Femur (tissue), 1 donor: Measurements from ENCODE around the gene TLE3.
"Not testable (repeated sequence)": the region's sequence is repeated elsewhere in the genome, so short reads cannot be mapped to it uniquely, and the experiment has no call there.

Experiments used
- DNase-seq: peaks from one replicate; pipeline ENCODE4 v3.0.0-alpha.2; 2017

The TLE3 gene

DNA sequence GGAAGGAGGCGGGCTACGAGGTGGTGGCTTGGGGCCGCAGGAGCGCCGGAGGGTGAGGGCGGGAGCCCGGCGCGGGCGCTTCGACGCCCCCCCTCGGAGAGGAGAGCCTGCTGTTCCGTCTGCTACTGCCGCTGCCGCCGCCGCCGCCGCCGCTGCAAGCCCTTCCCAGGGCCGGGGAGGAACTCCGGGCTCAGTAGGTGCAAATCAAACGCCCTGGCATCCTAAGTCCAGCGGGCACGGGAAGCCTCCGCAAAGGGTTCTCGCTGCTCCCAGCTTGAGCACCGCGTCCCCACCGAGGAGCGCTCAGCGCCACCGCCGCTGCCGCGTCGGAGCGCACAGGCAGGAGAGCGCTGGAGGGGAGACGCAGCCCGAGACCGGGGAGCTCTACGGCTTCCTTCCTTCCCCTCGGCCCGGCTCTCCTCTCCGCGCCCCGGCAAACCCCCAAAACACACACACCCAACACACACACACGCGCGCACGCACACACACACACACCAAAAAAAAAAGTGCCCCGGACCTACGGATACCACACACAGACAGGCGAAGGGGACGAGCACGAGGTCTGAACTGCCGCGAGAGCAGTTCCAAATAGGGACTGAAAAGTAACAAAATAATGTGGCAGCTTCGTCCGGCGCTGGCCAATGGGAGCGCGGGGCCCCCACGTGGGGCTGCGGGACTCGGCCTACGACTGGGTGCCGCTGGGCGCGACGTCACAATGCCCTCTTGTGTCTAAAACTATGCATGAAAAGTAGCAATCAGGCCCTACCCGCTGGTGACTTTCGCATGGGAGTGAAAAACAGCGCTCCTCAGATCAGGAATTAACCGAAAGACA lies at the start of gene TLE3:
Gene TLE3 (minus strand): TSS at position 597 of the 832 bp plus-strand sequence. CDS start 1,119 bp downstream, outside the sequence.
- peak; percentile 99 for DNase-seq

DNA sequence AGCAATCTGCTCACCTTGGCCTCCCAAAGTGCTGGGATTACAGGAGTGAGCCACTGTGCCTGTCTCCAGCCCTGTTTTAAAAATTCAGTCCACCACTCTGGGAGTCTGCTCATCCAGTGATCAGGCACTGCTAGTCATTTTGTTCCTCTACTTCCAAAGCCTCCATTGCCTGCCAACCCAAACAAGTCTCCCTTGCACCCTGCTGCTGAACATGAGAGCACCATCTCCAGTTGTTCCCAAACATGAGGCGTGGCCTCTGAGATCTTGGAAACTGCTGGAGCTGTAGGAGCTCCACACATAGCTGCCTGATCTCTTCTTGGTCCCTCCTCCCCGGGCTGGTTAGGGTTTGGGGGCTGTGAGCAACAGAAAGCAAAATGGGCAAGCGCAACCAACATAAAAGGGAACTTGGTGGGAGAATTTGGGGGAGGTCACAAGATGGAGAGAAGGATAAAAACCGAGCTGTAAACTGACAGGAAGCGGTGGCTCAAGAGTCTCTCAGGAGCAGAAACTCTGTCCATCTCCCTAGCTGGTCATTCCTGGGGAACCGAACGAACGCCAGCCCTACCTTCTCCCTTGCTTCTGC lies 49.6 kb upstream of the TLE3 start:
- DNase-seq, result no peak

DNA sequence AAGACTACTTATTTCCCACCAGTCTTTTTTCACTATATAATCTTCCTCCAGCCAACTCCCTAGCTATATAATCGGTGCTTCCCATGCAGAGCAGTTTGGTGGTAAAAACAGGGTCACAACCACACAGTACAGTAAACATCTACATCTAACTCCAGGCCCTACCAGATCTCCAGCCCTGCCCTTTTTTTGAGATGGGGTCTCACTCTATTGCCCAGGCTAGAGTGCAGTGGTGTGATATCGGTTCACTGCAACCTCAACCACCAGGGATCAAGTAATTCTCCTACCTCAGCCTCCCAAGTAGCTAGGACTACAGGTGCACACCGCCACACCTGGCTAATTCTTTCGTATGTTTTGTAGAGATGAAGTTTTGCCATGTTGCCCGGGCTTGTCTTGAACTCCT lies 49.1 kb upstream of the TLE3 start:
- no peak for DNase-seq

DNA sequence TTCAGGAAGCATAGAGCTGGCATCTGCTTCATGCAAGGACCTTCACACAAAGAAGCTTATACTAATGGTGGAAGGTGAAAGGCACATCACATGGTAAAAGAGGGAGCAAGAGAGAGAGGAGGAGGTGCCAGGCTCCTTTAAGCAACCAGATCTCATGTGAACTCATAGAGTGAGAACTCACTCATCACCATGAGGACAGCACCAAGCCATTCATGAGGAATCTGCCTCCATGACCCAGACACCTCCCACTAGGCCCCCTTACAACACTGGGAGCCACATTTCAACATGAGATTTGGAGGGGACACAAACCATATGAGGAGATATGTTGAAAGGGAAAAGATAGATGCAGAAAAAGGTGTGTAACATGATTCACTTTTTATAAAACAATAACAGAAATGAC lies 48.4 kb upstream of the TLE3 start:
- DNase-seq, result no peak

DNA sequence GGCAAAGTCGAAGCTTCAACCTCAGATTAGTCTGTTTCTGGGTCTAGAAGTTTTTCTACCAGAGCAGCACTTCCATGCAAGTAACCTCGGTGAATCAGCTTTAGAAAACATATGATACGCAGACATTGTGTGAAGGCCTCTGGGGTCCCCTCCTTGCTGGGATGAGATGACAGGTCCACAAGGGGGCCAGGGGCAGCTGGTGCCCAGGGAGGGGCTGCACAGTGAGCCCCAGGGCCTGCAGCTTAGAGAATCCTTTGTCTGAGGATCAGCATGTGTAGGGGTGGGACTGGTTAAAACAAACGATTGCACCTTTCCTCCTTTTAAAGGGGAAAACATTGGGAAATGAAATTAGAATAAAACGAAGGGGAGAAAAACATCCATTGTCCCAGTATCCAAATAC lies 47.5 kb upstream of the TLE3 start:
- DNase-seq, result no peak

DNA sequence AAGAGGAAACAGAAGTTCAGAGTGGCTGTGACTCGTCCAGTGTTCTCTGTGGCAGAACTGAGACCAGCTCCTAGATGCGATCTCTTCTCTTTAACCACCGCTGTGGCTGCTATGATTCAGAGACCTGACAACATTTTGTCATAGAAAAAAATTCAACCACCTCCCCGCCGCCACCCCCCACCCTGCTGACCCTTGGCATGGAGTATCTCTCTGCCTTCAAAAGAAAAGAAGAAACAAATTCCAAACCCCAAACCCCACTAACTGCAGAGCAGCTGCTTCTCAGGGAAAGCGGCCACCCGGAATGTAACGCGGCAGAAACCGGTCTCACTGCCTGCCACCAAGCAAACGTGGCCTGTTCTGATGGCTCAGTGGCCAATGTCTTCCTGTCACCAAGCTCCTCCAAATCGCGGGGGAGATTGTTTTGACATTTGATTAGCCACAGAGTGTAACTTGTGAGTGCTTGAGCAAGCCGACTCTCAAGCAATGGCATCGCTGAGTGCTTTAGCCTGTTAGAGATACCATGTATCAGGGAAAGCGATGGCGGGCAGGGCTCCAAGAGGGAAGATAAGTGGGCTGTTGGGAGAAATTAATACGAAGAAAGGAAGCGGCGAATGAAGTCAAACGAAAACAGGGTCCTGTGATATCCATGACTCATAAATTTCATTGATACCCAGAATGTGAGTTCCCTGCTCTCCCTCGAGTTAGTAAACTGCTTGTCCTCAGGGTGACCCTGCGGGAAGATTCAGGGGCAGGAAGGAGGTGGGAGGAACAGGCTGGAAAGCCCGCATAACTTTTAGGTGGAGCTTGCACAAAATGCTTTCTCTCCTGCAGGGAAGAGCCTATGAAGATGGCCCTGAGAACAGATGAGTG lies 44.8 kb upstream of the TLE3 start:
- no peak for DNase-seq

DNA sequence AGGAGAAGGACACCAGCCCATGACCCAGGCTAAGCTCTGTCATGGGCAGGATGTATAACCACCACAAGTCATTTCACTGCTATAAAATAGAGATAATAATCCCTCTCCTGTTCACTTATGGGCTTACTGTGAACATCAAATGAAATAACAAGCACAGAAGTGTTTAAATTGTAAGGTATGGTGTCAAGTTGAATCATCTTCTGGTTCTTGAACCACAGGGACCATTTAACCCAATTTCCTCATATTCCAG lies 44.3 kb upstream of the TLE3 start:
- no peak for DNase-seq

DNA sequence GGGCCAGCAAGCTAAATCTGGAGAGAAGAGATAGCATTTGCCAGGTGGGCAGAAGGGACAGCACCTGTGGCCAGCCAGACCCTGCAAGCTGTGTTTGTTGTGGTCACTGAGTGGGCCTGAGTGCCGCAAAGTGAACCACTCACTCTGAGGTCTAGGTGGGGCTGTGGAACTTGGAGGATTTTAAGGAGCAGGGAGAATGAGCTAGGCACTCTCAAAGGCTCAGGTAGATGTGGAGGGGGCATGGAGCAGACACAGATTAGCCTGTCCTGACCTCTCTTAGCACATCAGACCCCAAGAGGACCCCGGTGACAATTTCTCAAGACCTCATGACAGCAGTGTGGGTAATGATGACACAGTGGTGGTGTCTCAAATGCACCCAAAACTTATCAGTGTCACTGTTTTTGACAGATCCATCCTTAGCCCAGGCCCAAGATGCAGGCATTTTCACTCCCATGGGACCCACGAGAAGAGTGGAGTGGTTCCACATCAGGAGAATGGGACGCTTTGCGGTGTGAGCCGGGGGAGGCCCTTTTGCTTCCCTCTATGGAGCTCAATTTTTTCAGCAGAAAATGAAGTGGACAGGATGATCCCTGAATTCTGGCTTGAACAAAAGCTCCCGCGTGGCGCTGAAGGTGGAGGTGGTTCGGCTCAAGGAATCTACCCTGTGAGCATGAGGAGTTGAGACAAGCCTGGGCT lies 43.8 kb upstream of the TLE3 start:
- no peak for DNase-seq

DNA sequence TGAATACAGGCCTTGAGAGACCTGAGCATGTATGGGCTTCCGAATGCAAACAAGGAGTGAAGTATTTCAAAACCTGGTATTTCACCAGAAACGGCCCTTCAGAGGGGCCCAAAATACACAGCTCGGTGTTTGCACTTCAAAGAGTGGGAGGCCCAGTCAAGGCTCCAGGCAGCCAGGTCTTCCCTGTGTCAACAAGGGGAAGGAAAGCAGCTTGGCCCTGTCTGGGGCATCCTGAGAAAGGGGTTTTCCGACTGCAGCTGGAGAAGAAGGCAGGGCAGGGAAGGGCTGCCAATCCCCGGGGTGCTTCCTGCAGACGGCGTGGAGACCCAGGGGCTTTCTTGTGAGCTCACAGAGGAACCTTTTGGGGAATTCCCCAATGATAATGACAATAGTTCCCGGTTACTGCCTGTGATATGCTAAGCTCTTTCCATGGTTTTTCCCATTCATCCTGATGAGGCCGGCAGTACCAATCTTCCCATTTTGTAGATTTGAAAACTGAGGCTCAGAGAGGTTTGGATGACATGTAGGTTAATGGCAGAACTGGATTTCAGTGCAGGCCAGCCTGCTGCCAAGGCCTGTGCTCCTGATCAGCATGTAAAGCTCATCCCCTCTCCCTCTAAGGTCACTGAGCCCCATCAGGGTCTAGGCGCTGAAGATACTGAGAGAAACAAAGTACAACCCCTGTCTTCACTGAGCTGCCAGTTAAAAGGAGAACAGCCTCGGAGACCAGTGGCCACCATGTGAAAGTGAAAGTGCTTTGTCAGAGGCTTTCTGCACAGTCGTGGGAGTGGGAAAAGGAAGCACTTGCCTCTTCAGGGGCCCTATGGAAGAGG lies 43.0 kb upstream of the TLE3 start:
- peak; percentile 67 for DNase-seq

DNA sequence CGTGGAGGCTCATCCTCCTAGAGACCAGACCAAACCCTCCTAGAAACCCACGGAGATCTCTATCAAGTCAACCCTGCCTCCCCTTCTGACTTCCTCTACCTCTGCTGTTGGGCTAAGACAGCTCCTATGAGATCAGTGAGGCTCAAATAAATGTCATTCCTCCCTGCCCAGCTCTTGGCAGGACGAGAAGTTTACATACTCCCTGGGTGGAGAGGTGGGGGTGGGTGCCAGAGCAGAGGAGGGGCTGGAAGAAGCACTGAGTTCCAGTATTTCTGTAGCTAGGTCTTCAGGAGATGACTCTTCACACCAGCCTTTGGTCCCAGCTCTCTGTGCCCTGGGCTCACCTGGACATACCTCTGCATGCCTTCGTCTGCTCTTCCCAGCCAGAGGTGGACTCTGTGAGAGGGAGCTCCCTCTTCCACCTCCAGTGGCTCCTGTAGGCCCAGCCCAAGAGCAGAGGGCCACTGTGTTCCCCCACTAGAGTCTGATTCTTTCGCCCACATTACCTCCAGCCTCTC lies 42.4 kb upstream of the TLE3 start:
- DNase-seq, result no peak

DNA sequence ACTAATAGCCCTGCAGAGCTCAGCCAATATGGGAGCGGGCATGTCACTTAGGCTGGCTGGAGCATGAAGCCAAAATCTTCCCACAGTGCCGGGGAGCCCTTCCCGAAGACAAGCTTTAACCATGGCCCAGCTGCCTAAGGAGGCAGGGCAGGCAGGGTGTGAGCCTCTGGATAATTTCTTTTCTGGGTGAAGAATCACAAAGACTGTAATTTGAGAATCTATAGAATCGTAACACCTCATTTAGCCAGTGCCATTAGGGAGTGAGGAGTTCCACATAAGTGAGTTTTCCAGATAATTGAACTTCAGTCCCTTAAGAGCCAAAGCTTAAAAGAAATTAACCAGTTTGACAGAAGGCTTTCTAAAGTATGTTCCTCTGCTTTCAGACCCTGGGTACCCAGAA lies 40.2 kb upstream of the TLE3 start:
- no peak for DNase-seq

DNA sequence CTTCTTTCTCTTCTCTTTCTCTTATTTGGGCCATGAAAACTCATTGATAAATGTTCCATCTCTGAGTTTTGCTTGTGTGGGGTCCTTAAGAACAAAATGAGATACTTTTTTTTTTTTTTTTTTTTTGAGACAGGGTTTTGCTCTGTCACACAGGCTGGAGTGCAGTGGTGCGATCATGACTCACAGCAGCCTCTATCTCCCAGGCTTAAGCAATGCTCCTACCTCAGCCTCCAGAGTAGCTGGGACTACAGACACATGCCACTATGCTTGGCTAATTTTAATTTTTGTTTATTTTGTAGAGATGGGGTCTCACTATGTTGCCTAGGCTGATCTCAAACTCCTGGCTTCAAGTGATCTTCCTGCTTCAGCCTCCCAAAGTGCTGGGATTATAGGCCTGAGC lies 39.3 kb upstream of the TLE3 start:
- not testable (repeated sequence) for DNase-seq

DNA sequence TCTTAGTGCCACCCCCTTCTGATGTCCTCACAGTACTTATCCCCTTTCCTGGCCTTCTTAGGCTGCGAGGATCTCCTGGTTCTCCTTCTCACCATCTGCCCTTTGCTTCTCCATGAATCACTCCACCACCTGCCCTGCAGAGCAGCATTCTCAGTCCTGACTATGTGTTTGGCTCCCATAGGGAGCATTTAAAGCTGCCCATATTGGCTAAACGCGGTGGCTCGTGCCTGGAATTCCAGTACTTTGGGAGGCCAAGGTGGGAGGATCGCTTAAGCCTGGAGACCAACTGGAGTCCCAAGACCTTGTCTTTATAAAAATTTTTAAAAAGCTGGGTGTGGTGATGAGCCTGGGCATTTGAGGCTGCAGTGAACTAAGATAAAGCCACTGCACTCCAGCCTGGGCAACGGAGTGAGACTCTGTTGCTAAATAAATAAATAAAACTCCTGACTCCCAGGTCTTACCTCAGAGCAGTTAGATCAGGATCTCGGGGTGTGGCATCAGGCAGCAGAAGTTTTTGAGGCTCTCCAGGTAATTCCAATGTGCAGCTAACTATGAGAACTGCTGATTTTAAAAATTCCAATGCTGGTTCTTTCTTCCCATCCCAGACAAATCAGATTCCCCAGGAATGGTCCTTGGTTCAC lies 36.2 kb upstream of the TLE3 start:
- no peak for DNase-seq

DNA sequence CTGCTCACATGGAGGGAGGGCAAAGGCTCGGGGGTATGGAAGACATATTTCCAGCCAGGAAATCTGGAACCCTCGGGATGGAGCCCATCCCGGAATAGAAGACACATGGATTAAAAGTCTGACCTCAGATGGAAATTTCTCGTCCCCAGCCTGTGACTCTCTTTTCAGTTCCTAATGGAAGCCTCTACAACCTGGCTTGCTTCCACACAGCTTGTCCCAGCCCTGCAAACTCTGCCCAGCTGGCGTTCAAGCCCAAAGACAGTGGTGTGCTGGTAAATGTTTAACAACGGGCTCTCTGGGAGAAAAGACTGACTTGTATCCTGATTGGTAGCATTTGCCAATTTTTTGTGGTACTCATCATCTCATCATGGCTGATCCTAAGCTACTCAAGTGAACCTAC lies 35.6 kb upstream of the TLE3 start:
- DNase-seq, result peak; percentile 69

DNA sequence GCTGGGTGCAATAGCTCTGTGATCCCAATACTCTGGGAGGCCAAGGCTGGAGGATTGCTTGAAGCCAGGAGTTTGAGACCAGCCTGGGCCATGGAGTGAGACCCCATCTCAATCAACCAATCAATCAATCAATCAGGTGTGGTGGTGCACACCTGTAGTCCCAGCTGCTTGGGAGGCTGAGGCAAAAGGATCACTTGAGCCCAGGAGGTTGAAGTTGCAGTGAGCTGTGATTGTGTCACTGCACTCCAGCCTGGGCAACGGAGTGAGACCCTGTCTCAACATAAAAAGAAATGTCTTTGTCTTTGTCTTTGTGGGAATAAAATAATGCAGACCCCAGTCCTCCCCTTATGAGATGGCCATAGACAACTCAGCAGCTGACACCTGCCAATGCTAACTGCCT lies 34.9 kb upstream of the TLE3 start:
- no peak for DNase-seq

DNA sequence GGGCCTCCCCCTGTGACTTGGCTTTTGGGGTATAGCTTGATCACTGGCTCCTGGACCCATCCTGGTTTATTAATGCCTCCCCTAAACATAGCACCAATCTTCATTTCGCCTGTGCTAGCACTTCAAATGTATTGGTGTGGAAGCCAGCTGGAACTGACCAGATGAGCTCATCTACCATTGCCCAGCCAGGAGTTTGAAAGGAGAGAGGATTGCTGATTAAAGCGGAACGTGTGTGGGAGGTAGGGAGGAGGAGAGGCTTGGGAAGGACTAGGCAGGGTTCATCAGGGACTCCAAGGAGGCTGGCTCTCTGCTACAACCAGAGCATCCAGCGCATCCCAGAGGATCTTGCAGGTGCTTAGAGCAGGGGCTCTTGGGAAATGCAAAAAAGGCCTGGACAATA lies 34.4 kb upstream of the TLE3 start:
- DNase-seq, result peak; percentile 79

DNA sequence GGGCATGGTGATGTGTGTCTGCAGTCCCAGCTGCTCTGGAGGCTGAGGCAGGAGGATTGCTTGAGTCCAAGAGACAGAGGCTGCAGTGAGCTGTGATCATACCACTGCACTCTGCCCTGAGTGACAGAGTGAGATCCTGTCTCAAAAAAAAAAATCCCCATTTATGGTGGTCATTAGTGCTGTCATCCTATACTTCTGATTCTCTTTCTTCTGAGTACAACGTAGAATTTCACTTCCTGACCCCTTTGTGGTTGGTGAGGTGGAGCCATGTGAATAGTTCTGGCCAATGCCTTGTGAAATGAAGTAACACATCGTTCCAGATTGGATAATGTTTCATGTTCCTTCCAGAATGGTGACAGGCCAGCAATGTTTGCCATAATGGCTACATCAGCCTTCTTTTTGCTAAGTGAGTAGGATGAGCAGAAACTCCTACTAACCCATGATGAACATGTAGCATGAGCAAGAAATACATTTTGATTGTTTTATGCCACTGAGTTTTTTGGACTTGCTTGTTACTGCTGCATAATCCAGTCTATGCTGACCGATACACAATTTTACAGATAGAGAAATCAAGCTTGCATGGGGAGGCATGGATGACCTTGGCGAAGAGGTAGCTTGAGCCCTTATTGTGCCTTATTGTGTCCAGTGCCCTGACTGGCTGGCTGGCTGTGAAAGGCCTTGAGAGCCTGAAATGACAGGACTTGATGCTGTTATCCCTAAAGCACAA lies 30.9 kb upstream of the TLE3 start:
- DNase-seq, result no peak

DNA sequence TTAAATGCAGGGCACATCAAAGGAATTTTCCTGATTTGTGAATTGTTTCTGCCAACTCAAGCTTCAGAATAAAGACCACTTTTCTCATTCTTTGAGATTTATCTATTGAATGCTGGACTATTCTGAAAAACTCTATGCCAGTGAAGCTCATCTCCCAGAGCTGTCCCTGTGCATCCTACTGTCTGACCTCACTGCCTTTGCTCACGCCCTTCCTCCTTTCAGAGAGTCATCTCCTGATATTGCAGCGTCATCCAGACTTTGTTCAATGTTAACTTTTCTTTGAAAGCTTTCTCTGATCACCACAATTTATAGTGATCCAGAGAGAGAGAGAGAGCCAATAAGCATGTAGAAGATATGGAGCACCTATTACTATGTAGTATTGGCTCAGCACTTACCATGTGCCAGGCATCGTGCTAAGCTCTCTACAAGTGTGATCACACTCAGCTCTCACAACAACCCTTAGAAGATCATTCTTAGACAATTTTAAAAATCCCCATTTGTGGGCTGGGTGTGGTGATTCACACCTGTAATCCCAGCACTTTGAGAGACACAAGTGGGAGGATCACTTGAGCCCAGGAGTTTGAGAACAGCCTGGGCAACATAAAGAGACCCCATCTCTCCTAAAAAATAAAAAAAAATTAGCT lies 30.2 kb upstream of the TLE3 start:
- no peak for DNase-seq

DNA sequence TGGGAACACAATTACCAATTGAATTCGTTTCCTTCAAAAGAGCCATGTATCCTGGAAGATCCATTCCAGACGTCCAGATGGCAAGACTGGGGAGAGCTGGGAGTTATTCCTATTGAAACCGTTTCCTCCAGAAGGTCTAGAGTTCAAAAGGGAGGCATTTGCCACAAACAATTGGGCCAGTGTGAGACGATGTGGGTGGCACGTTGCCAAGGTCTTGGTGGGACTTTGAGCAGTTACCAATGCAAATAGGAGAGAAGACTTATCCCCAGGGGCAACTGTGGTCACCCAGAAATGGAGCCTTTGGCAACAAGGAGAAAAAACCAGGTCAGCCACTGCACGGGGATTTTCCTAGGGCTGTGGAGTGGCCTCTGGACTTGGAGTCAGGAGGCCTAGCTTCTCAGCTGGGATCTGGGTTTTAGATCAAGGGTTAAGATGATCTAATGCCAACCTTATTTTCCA lies 29.6 kb upstream of the TLE3 start:
- peak; percentile 70 for DNase-seq

DNA sequence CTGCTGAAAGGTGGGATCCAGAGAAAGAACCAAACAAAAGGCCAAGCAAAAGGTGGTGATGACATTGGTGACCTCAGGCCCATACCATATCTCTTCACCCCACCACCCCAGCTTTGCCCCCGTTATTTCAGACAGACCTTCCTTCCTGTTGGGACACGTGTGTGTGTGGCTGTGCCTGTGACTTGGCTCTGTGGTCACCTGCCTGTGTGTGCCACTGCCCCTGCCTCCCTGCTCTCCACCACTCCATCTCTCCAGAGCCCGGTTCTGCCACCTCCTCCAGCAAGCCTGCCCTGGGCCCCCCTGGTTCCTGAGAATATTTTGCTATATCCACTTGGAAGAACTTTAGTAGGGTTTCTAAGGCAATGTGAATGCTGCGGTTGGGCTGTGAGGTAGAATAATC lies 28.6 kb upstream of the TLE3 start:
- no peak for DNase-seq
